NCI-H2227 (cell line): ENCODE results near the gene PIPOX.
"Not testable (repeated sequence)": the region's sequence is repeated elsewhere in the genome, so short reads cannot be mapped to it uniquely, and the experiment has no call there.

Source experiments
- DNase-seq: peaks from one replicate; lab custom pipeline; 2025; ENCODE audit not compliant: unreplicated experiment; lab: John Stamatoyannopoulos, UW

Gene PIPOX

DNA sequence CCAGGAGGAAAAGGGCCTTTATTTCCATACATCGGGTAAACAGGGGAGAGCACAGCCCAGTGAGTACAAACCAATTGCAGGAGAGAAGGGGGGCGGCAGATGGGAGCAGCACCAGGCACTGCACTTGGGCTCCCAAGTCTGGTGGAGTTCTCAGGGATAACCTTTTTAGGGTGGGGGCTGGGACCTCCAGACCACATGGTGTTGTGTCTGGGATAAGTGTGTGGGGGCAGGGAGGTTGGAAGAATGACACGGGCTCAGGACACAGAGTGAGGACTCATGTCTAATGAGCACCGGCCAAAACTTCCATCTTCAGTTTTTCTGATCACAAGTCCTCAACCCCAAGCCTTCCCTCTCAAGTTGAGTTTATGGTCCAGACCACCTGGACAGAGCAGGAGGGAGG is 30.6 kb downstream of the PIPOX start:
- DNase-seq: no peak

DNA sequence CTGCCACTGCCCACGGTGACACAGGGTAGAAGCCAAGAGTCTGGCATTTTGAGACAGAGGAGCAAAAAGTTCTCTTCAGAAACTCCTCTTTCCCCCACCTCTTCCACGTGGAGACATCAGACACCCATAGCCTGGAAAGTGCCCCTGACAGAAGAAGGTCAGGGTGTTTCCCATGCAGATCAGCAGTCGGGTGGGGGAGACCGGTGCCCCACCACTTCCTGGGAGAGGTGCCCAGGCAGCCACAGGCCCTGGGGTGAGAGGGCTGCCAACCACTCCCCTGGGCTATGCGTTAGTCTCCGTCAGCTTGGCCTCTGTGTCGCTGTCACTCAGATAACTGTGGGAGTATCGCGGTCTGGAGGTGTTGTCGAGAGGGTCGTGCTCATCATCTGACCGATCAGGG is 31.5 kb downstream of the PIPOX start:
- DNase-seq: no peak

- DNase-seq: no peak
These were observed 33.1 kb downstream of the PIPOX start for GRCh38 chr17:29076087-29076486.

- no peak for DNase-seq
These were observed 33.8 kb downstream of the PIPOX start for GRCh38 chr17:29076722-29077121.

DNA sequence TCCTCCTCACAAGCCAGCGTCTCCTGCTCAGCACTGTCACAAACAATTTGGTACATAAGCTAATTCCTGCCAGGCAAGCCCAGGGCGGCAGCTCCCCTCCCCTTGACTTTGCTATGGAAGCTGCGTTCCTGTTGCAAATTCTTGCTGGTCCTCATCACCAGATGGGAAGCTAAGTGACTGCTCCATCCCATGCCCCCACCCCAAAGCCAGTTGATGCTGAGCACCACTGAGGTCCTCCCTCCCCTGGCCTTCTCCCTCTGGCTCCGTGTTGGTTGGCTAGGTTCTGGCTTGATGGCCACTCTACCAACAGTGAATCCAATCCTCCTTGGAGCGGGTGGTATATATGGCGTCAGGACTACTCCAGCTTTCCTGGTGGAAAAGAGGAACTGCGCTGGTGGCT is 34.4 kb downstream of the PIPOX start:
- DNase-seq: no peak

DNA sequence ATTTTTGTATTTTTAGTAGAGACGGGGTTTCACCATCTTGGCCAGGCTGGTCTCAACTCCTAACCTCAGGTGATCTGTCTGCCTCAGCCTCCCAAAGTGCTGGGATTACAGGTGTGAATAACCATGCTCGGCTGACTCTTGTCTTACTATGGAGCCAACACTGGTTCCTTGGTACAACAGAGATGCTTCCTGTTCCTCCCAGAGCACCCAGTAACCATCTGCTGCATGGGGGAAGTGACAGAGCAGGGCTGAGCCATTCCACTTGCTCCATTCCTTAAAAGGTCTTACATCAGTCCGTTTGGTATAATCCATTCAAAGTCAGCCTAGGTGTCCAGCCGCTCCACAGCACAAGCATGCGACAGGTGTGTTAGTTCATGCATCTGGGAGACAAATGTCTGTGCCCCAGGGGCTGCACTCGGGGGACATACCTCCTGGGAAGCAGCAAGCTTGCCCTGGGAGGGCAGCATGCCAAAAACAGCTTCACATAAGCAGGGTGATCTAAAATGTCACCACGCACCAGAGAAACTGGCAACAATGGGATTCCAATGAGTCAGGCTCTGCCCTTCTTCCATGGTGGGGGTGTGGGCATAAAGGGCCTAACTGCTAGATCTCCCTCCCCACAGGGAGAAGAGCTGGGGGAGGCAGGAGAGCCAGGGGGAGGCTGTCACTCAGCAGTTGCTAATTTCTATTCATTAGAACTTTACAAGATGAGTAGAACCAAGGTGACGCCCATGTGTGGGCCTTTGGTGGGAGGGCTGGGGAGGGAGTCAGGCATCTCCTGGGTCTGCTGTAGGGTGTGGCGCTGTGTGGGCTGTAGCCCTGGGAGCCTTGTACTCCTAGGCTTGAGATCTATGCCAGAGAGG is 35.5 kb downstream of the PIPOX start:
- DNase-seq: no peak

GRCh38 chr17:29079433-29079832 is 36.5 kb downstream of the PIPOX start:
- no peak for DNase-seq

GRCh38 chr17:29079887-29080286 is 36.9 kb downstream of the PIPOX start:
- DNase-seq: no peak

- DNase-seq: no peak
These were observed 37.4 kb downstream of the PIPOX start for GRCh38 chr17:29080323-29080722.

GRCh38 chr17:29080965-29081364 is 38.0 kb downstream of the PIPOX start:
- DNase-seq: no peak

DNA sequence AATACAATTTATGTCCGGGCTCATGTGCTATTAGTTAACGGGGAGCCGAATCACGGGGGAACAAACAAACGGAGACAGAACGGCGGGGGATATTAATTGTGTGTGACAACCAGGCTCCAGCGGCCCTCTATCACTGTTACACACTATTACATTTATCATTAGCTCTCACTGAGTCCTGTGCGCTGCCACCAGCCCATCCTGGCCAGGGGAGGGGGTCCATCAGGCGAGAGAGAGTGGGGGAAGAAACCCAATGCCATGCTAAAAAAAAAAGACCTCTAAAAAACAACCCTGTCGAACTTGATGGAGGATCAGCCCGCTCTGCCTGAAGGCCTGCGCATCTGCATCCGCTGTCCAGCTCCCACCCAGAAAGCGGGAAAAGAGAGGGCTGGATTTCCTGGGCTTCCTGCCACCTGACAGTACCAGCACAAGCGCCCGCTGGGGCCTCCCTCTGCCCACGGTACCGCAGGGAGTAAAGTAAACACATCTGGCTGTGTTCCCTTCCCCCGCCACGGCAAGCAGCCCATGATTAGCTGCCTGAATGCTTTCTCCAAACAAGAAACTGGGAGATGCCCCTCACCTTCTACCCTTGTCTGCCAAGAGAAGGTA is 41.7 kb downstream of the PIPOX start:
- DNase-seq: peak; percentile 73

- DNase-seq: no peak
These were observed 42.3 kb downstream of the PIPOX start for GRCh38 chr17:29085223-29085622.

GRCh38 chr17:29086628-29087332 is 43.8 kb downstream of the PIPOX start:
- peak; percentile 21 for DNase-seq

DNA sequence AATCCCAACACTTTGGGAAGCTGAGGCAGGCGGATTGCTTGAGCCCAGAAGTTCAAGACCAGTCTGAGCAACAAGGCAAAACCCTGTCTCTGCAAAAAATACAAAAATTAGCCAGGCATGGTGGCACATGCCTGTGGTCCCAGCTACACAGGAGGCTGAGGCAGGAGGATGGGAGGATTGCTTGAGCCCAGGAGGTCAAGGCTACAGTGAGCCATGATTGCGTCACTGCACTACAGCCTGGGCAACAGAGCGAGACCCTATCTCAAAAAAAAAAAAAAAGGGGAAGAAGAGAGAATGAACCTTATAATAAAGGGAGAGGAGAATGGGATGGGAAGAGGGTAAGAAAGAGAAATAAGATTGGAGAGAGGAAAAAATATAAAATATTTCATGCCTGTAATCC is 45.8 kb downstream of the PIPOX start:
- not testable (repeated sequence) for DNase-seq

- peak; percentile 5 for DNase-seq
These were observed 46.7 kb downstream of the PIPOX start for GRCh38 chr17:29089601-29090044.

- no peak for DNase-seq
These were observed 47.2 kb downstream of the PIPOX start for GRCh38 chr17:29090108-29090507.

DNA sequence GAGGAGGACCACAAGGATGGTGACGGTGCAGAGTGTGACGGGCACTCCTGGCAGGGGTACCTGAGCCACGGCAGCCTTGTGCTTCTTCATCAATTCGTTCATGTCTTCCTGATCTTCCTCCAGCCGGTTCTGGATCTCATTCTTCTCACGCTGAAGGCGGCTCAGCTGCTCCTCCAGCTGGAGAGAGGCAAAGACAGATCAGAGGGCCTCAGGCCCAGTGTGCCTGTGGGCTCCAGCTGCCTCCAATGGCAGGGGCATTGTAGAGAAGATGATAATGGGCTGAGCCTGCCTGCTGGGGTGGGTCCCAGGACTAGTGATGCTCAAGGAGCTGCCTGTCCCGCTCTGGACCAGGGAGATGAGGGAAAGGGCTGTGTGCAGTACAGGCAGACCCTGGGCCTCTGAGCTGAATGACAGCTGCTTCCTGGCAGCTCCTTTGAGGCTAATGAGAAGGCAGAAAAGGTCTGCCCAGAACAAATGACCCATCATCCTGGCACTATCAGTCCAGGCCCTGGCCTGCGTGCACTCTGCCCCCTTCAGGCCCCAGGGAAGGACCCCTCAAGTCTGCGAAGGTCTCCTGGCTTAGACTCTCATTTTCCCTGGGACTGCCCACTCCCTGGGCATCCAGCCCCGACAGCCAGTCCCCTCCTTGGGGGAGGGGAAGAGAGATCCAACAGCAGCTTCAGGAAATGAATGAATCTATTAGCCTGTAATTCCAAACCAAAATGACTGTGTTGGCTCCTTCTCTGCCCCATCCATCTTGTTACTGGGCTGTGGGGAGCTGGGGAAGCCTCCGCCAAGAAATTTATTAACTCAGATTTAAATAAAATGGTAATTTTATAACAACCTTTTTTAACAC is 48.0 kb downstream of the PIPOX start:
- peak; percentile 41 for DNase-seq

GRCh38 chr17:29091606-29092289 is 48.8 kb downstream of the PIPOX start:
- peak; percentile 26 for DNase-seq

- no peak for DNase-seq
These were observed 50.3 kb downstream of the PIPOX start for GRCh38 chr17:29093090-29093871.
